IPS-NIHi11 (cell line): ENCODE results near the gene GPR39.
A peak's percentile ranks its signal among the peaks of the same experiment; 100 is the strongest.

Source experiments
- DNase-seq: peaks from one replicate; pipeline ENCODE4 v3.0.0; 2012; ENCODE audit warnings: mixed read lengths, low spot score

GPR39 gene

DNA sequence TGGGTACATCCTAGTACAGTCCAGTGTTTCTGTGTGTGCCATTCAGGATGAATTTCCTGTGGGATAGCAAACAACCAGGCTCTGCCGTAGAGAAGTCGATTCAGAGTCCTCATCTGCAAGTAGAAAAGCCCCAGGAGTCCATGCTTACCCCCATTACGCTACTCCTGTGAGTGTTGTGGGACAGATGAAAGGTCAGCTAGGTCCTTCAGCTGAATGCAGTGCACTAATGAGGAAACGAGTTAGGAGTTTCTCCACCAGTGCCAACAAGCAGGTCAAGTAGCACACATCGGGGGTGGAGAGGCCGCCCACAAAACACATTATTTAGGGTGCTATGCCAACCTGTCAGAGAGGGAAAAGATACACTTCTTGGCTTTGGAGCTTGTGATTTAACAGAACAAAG is 2.5 kb upstream of the GPR39 start:
- no peak for DNase-seq

DNA sequence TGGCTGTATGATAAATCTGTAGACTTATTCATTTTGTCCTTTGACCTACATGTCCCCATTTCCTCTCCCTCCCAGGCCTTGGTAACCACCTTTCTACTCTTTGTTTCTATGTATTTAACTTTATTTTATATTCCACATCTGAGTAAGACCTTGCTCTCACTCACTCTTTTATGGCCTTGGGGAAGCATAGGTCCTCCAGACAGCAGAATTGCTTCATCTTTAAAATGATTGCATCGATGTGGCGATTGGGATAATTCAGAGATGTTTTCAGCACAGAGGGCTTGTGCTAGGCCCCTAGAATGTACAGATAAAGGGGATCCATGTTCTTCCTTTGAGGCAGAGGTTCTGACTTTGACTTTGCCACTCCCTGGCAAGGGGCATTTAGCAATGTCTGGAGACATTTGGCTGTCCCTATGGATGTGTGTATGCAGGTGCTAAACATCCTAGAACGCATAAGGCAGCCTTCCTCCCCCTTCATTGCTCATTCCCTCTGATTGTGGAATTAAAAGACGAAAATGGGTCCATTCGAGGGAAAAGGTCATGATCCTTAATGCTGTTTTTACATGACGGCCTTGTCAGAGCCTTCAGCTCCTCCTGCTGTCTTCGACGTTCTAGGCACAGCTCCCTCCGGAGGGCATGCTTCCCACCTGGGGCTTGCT is 1.2 kb upstream of the GPR39 start:
- DNase-seq, result no peak

DNA sequence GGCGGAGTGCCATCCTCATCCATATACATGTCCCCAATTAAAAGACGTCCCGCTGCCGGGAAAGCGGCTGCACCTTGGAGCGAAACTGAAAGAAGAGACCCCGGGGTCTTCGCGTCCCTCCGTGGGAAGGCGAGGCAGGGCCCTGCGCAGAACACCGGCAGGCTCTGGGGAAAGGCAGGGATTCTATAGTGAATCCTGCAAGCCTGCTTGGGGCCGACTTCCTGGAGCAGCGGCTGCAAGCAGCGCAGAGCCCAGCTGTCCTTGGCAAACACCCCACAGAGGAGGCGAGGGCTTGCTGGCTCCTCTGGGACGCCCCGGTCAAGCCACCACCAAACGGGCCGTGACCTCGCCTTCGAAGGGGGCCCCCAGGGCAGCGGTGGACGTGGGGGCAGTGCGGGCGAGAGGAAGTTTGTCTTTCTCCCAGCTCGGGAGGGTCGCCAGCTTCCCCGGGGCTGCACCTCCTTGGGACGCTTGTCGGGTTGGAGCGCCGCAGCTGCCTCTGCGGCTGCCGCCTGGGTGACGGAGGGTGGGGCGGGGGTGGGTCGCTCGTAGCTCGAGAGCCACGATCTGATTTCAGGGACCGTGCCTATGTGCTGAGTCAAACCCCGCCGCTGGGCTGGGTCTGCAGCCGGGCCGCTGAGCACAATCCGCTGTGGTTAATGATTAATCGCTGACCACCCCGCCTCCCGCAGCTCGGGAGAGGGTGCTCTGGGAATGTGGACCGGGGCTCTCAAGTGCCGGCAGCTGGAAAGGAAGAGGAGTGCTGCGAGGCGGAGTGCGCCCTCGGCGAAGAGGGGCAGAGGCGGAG is 486 bp upstream of the GPR39 start:
- peak; percentile 81 for DNase-seq

DNA sequence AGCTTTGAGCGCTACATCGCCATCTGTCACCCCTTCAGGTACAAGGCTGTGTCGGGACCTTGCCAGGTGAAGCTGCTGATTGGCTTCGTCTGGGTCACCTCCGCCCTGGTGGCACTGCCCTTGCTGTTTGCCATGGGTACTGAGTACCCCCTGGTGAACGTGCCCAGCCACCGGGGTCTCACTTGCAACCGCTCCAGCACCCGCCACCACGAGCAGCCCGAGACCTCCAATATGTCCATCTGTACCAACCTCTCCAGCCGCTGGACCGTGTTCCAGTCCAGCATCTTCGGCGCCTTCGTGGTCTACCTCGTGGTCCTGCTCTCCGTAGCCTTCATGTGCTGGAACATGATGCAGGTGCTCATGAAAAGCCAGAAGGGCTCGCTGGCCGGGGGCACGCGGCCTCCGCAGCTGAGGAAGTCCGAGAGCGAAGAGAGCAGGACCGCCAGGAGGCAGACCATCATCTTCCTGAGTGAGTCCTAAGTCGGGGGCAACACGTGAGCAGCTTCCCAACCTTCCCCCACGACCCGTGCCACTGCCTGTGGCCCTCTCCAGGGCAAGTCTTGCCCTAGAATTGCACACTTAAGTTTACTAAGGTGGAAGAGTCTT is 928 bp downstream of the GPR39 start:
- DNase-seq, result no peak

DNA sequence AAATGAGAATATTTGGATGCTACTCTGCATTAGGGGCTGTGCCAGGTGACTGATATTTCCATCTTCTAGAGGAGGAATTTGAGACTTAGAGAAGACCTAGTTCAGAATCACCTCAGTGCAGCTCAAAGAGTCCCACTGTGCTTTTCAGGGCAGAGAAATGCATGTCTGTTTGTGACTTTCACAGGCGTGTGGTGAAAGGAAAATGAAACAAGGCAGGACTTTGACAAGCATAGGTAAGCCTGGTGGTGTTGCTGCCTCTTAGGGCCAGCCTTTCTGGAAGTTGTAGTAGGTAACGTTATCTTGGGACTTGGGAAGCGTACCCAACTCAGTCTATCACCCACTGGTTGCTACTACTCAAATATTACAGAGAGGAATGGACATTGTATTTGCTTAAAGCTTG is 2.6 kb downstream of the GPR39 start:
- no peak for DNase-seq

DNA sequence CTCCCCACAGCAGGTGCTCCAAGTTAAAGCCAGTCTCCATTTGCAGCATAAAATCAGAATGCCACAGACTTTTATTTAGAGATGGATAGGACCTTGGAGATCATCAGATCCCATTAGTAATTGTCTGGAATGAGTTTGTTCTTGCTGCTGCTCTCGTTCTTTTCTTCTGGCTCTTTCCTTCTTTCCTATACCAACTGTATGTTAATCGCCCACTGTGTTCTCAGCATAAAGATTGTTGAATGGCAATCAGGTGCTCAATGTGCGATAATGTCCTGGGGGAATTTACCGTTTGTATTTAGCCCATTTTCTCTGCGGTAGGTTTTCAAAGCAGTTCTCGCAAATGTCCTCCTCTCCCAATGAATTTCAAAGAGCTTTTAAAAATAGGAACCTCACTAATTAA is 3.3 kb downstream of the GPR39 start:
- DNase-seq, result no peak

DNA sequence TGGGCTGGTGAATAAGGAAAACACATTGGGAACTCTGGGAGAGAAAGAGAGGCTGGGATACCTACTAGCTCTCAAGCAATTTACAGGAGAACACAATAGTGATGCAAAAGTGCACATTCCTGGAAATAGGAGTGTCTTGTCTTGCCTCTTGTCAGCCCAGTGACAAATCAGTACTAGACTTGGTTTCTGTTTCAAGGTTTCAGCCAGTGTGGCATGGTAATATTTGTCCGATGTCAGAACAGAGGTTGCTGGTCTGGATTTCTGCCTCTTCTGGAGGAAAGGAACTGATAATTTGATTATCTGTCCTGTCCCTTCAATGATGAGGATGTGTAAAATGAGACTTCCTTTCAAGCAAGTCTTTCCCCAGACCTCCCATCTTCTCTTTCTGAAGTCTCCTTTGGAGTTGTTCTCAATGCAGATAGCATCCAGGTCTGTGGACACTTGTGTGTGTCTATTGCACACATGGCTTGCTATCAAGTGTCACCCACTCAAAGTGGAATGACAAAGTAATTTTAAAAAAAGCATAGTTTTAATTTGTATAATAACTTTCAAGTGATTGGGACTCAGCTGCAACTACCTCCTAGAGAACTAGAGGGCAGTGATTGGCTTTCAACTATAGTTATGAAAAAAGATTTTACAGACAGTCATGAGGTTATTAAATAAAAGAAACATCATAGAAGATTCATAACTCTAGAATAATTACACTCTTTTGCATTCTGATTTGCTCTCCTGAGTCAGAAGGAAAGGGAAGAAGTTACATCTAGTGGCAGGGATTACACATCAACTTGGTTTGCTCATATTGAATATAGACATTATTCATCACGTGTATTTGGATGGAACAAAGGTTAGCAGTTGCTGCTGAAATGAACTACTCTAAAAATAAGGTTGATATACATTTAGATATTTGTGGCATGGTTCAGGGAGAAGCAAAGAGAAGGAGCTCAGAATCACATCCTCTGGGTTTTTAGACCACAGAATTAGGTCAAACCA is 4.5 kb downstream of the GPR39 start:
- DNase-seq, result no peak

DNA sequence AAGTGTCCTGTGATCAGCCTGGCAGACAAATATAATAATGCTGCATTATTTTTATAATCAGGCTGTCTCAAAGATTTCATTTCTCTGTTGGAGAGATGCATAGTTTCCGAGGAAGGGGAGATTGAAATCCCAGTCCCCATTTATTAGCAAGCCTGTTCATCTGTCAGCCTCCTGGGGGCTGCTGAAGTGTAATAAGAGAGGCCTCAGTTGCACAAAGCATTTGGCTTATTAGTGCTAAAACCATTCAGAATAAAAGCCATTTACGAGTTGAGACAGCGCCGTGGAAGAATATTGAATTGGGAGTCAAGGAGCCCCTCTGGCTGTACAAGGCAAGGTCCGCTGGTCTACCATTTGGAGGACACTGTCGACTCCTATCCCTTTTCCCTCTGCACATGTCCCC is 6.1 kb downstream of the GPR39 start:
- no peak for DNase-seq

DNA sequence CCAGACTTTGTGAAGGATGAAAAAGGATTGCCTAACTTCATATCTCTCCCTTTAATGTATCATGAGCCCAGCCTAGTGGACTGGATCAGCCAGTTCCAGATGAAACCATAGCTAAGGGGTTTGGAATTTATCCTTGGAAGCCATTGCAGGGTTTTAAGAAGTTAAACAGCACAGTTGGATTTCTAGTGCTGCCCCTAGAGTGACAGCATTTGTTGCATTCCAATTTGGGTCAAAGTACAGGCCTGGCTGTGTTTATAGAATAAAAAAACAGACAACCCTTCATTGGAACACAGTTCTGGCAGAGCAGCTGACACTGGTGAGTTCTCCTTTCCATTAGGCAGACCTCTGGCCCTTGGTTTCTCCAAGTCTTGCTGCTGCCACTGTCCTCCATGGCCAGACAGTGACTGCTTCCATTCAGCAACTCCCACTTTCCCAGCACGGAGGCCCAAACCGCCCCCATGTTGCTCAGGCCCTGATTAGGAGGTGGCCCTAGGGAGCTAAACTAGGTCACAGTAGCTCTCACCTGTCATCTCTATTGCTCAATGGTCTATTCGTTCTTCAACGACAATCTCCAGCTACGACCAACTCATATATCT is 8.0 kb downstream of the GPR39 start:
- DNase-seq, result no peak

DNA sequence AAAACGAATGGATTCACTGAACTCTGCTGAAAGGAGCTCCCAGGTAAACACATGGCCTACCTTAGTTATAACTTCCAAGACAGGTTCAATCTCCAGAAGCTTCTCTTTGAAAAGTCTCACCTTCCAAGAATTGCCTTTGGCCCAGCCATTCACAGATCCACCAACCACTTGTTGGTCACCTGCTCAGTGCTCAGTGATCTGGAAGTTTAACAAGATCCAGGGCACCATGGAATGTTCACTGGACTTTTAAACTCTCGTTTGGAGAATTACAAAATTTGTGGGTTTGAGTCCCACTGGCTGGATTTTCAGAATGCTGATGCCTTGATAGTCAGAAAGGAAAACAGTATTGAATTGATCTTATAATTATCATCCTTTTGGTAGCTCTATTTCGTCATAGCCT is 9.4 kb downstream of the GPR39 start:
- DNase-seq, result no peak

DNA sequence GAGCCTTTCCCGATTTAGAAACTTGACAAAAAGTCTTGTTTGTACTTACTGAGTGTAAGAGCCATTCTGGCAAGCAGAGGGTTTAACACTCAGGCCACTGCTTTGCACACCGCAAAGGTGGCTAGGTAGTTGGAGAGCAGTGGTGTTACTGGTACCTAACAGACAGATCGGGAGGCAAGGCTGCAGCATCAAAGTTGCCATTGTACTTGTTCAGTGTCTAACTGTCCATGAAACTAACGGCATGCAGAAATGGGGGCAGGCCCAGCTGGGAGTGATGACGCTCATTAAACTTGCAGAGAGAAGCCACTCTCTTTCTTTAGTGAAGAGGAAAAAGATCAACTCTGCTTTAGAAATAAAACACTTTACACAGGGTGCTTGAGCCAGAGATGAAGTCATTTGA is 10.1 kb downstream of the GPR39 start:
- DNase-seq, result no peak

DNA sequence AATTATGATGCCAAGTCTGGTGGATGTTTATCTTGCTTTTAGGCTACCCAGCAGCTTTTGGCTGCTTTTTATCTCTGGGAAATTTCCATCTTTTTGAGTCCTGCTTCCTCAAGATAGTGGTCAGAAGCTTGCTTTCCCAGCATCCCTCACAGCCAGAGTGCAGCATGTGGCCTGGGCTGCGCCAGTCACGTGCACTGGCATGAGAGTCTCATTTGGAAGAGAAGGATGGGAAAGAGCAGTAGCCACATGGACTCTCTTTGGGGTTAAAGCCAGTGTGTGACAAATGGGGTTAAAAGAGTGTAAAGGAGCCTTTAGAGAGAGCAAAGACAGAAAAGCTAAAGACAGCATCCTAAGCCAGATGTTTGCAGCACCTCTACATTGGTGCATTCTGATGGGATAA is 12.7 kb downstream of the GPR39 start:
- DNase-seq, result no peak

DNA sequence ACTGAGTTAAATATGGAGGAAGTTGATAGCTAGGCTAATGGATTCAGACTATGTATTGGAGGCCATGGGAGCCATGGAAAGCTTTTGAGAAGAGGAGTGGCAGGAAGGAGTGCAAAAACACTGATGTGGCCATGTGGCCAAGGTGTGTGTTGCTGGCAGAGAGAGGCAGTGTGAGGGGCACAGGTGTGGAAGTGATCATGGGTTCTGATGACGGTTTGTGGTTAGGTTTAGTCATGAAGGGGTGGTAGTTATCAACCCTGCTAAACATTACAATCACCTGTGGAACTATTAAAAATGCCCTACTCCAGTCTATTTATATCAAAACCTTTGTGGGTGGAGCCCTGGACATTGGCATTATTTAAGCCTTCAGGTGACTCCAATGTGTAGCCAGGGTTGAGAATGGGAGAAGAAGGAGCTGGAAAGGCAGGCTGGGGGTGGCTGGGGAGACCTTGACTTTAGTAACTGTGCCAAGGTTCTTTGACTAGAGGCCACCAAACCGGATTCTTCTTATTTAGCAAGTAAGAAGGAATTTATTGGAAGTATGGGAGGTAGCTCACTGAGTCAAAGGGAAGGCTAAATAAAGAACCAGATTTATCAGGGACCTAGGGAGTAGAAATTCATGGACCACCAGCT is 13.5 kb downstream of the GPR39 start:
- DNase-seq, result no peak

DNA sequence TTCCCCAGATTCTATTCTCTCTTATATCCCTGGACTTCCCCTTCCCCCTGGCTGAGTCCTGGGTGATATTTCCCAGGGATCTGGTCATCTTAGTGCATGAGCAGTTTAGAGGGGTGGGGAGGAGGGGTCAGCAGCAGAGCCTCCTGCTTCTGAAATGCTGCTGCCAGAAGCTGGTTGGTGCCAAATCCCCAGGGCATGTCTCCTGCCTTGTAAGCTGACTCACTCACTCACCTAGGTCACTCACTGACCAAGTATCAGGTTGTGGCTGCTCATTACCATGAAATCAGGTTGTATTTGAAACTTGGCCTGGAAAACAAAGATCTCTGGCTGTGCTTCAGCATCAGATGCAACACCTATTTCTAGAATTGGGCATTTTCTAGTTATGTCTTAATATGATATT is 14.3 kb downstream of the GPR39 start:
- DNase-seq, result no peak

DNA sequence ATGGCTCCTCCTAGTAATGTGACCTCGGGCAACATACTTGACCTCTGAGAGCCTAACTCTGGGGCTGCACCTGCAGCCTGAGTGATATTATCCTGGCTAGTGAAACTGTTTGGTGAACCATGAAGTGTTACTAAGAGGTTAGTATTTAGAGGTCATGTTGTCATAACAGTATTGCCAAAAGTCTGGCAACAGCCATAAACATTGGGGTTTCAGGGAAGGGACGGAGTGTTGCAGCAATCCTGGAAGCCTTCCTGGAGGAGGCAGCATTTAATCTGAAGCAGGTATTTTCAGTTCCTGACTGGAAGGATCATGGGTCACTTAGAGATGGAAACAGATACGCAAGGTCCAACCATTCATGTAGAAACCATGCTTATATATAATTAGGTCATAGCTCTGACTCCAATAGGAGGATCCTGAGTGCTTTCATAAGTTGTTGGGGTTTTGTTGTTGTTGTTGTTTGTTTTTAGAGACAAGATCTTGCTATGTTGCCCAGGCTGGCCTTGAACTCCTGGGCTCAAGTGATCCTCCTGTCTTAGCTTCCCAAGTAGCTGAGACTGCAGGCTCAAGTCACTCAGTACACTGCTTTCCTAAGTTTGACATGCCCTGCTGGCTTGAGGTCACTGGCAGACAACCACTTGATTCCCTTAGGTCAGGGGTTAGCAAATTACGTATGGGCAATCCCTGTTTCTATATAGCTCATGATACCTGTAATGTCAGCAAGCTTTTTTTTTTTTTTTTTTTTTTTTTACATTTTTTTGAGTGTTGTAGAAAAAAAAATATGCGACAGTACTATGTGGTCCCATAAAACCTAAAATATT is 21.5 kb downstream of the GPR39 start:
- no peak for DNase-seq

DNA sequence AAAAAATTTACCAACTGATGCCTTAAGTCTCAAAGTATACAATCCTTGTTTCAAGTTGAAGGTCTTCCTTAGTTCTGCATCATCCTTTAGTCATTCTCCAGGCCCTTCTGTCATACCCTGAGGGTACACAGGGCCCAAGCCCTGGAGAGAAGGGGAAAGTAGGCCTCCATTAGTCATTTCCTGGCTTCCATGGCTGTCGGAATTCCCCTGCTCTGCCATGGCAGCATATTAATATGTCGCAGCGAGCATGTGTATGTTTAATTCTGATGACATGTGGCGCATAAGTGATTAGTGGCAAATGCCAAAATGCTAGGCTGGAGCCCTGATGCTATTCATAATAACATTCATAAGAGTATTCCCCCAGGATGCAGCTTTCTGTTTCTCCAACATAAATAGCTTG is 22.1 kb downstream of the GPR39 start:
- DNase-seq, result no peak

DNA sequence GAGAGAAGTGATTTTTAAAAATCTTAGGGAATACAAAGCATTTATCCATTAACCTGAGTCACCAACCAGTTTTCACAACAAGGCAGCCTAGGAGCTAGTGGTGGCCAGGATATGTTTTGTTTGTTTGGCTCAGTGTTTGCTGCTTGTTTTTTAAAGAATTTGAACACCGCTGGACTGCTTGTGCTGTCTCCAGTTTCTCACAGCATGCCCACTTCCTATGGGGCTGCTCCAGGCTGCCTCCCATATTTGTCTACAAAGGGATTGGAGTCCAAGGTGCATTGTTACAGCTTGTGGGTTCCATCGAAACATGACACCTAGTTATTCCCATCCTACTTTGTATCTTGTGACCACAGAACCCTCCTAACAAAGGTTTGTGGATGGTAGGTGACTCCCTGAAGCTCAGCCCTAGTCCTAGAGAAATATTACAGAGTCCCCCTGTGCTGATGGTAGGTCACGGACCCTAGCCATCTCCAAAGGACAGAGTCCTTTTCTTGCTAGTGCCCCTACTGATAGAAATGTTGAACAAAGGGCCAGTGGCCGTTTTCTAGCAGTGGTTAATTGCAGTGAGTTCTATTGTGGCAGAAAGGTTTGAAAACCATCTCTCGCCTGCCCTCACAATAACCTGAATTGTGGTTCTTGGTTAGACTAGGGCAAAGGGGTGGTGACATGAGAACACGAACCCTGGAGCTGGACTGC is 23.2 kb downstream of the GPR39 start:
- peak; percentile 23 for DNase-seq

DNA sequence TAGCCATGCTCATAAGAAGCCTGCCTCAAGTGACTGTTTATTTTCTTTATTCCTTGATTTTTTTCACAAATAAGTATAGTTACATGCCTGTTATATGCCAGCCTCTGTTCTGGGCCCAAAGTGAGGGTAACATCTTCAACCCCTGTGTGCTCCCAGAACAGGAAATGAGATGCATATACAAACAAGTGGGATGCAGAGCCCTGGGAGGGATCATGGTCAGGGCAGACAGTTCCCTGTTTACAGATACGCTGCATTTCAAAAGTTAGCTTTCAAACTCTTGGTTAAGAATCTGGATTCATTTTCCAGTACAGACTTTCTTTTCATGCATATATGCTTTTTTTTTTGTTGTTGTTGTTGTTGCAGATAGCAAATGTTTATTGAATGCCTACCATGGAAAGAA is 24.4 kb downstream of the GPR39 start:
- no peak for DNase-seq

DNA sequence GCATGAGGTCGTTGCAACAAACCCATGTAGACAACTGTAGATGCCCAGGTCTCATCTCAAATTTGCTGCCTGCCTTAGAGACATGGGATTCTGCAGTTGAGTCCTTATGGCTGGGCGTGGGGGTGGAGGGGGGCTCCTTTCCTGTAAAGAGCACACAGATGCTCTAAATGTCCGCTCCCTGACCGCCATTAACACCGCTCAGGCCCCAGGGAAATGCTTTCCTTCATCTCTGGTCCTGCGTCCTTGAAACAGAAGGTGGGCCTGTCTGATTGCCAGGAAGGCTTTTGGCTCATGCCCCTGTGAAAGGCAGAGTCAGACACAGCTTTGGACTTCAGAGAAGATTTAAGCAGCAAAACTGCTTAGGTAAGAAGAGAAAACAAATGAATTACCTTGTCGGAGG is 25.7 kb downstream of the GPR39 start:
- DNase-seq, result no peak

DNA sequence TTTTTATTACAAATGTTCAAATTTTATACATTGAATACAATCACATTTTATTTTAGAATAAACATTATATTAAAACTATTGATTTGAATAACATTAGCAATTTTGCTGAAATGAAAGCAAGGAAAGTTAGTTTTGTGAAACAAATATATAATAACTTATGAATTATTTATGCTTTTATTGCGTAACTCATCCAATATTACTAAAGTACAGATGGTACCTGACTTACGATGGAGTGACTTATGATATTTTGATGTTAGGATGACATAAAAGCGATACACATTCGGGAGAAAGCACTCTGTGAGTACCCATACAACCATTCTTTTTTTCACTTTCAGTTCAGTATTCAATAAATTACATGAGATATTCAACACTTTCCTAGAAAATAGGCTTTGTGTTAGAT is 26.5 kb downstream of the GPR39 start:
- no peak for DNase-seq
